Fibroblast of lung (primary cell): ENCODE data around the gene LCN6. TPM values are rescaled to one million over a fixed set of nuclear protein-coding genes. Genes with fewer than 3 reads are reported as not detected.

Source experiments
- DNase-seq, 2 donors: peaks; one replicate each; pipeline versions ENCODE4 v3.0.0 to v3.0.0-alpha.2; 2010; ENCODE audit warnings: low read depth in 2 of 2
- H2AFZ ChIP-seq: 2 replicates; pipeline ENCODE4 v1.5.1; 2012; ENCODE audit warnings: low read length, control low read depth, inconsistent platforms
- H3K27ac ChIP-seq: 2 replicates; pipeline ENCODE4 v1.5.1; 2011; ENCODE audit warnings: low read length, control low read depth; ENCODE audit not compliant: insufficient read depth
- H3K27me3 ChIP-seq: 2 replicates; pipeline ENCODE4 v1.5.1; 2011; ENCODE audit warnings: mild to moderate bottlenecking, low read length; ENCODE audit not compliant: control insufficient read depth, insufficient read depth
- H3K36me3 ChIP-seq: 2 replicates; pipeline ENCODE4 v1.5.1; 2011; ENCODE audit warnings: low read length; ENCODE audit not compliant: control insufficient read depth, insufficient read depth
- H3K4me1 ChIP-seq: 2 replicates; pipeline ENCODE4 v1.5.1; 2011; ENCODE audit warnings: low read length; ENCODE audit not compliant: control insufficient read depth, insufficient read depth; ENCODE audit errors: extremely low read depth
- H3K4me2 ChIP-seq: 2 replicates; pipeline ENCODE4 v1.5.1; 2011; ENCODE audit warnings: low read length, control low read depth; ENCODE audit not compliant: insufficient read depth; ENCODE audit errors: extremely low read depth
- H3K4me3 ChIP-seq, 4 experiments: fragments of 200-600 bp in 1 of 4; sonication (generic) in 1 of 4; replicated peaks in 1 of 4; 2 replicates each; pipeline ENCODE4 v1.5.1; 2011 to 2016; ENCODE audit warnings: low read length in 4 of 4, low read depth in 3 of 4, mild to moderate bottlenecking in 3 of 4, control low read depth in 2 of 4, inconsistent platforms in 1 of 4, mixed read lengths in 1 of 4; ENCODE audit not compliant: insufficient read depth in 1 of 4; ENCODE audit errors: control extremely low read depth in 1 of 4
- H3K79me2 ChIP-seq: 2 replicates; pipeline ENCODE4 v1.5.1; 2012; ENCODE audit warnings: mild to moderate bottlenecking, low read length, inconsistent platforms; ENCODE audit not compliant: control insufficient read depth, insufficient read depth
- H3K9ac ChIP-seq: 2 replicates; pipeline ENCODE4 v1.5.1; 2011; ENCODE audit warnings: mild to moderate bottlenecking, low read length, control low read depth; ENCODE audit not compliant: insufficient read depth
- H3K9me3 ChIP-seq: 2 replicates; pipeline ENCODE4 v1.5.1; 2012; ENCODE audit warnings: low read depth, low read length; ENCODE audit not compliant: control insufficient read depth, insufficient read depth
- H4K20me1 ChIP-seq: 2 replicates; pipeline ENCODE4 v1.5.1; 2011; ENCODE audit warnings: low read length; ENCODE audit not compliant: control insufficient read depth, insufficient read depth; ENCODE audit errors: extremely low read depth
- CTCF ChIP-seq, 2 donors: IDR thresholded peaks in 1 of 2; conservative IDR thresholded peaks in 1 of 2; 1 replicate in 1 of 2; 2 replicates in 1 of 2; pipeline ENCODE4 v1.5.1; 2011 to 2012; ENCODE audit warnings: low read length in 2 of 2, control low read depth in 1 of 2, inconsistent platforms in 1 of 2, low read depth in 1 of 2, mild to moderate bottlenecking in 1 of 2
- EZH2 ChIP-seq: IDR thresholded peaks from 2 replicates; pipeline ENCODE4 v1.5.1; 2012; ENCODE audit warnings: low read length, control low read depth, mild to moderate bottlenecking; ENCODE audit errors: missing control alignments
- polyA plus RNA-seq, 2 donors: library from polyadenylated mRNA; depleted of rRNA in 1 of 2; stranded (reverse) in 1 of 2; unstranded in 1 of 2; fragments of >200 nt; gene quantifications; 2 replicates each; pipeline ENCODE4 v1.2.1, GENCODE V29; 2011 to 2012; ENCODE audit warnings: missing spikeins in 1 of 2
- total RNA-seq: library from RNA; depleted of rRNA; stranded (reverse); fragments of >200 nt; gene quantifications from 2 replicates; pipeline ENCODE4 v1.2.1, GENCODE V29; 2014

LCN6 gene
- total and polyA plus RNA-seq, 2 donors (not counting 1 experiment from before 2014, with no cell fraction given) = not detected

GRCh38 chr9:136725612-136726011 lies 22.7 kb downstream of the LCN6 start:
- H2AFZ ChIP-seq = no peak overlapping the region
- no peaks in the 10 kb centered on the region for H4K20me1 ChIP-seq
- H3K9me3 ChIP-seq = no peaks in the 10 kb centered on the region
- peak overlapping the region; percentile 64 for H3K4me2 ChIP-seq
- H3K79me2 ChIP-seq = peaks cover 43% of the 10 kb centered on the region
- H3K4me3 ChIP-seq = peak overlapping the region in 2 of 4 experiments; percentile 18 to 75
- H3K27ac ChIP-seq = no peak overlapping the region
- H3K4me1 ChIP-seq = peaks cover 16% of the 10 kb centered on the region
- peaks cover 26% of the 10 kb centered on the region for H3K36me3 ChIP-seq
- DNase-seq = peak in 1 of 2 donors; percentile 57
- H3K27me3 ChIP-seq = no peaks in the 10 kb centered on the region
- no peak overlapping the region for H3K9ac ChIP-seq
- TF ChIP-seq CTCF (conservative IDR thresholded peaks at IDR 0.05 in 1 of 2, IDR thresholded peaks at IDR 0.05 in 1 of 2; ENCODE audit: low read depth in 1 of 2, low read length in 2 of 2) (no peak), EZH2 (no peak)

DNA sequence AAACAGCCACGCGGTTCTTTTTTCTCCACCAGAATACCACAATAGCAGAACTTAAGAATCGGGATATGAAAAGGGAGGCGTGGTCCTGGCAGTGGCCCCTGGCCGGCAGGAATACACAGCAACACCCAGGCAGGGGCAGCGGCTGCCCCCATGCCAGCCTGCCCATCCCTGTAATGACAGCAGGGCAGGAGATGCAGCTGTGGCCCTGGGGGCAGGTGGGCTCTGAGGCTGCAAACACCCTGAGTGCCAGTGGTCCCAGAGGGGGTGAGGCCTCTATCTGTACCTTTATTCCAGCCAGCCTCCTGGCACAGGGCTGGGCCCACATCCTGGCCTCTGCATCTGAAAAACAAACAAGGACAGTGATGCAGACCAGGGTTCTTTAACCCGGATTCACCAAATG lies 23.6 kb downstream of the LCN6 start:
- Histone ChIP-seq H2AFZ (no peak overlapping the region), H3K4me2 (no peak overlapping the region), H4K20me1 (no peaks in the 10 kb centered on the region), H3K9me3 (no peaks in the 10 kb centered on the region), H3K4me1 (peaks cover 16% of the 10 kb centered on the region), H3K27ac (no peak overlapping the region), H3K4me3 (no peak overlapping the region), H3K27me3 (no peaks in the 10 kb centered on the region), H3K79me2 (peaks cover 37% of the 10 kb centered on the region), H3K9ac (no peak overlapping the region), H3K36me3 (peaks cover 26% of the 10 kb centered on the region)
- DNase-seq = no peak
- no peak for TF ChIP-seq CTCF (conservative IDR thresholded peaks at IDR 0.05 in 1 of 2, IDR thresholded peaks at IDR 0.05 in 1 of 2; ENCODE audit: low read depth in 1 of 2, low read length in 2 of 2)
- no peak for TF ChIP-seq EZH2

DNA sequence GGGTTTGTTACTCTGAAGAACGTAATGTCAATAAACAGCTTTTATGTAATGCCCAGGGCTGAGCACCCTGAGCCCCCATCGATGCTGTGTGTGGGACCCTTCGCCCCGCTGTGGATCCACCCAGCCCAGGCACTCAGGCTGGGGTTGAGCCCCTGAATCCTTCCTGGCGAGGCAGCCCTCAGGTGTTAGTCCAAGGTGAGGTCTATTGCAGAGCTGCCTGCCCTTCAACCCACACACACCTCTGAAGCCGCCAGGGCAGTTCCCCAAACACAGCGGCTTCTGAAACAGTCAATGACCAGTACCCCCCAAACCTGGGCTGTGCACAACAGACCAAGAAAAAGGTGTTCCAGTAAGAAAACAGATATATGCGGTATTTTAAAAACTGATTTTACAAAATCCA lies 24.3 kb downstream of the LCN6 start:
- Histone ChIP-seq H3K36me3 (peaks cover 26% of the 10 kb centered on the region), H3K9me3 (no peaks in the 10 kb centered on the region), H4K20me1 (no peaks in the 10 kb centered on the region), H3K27ac (no peak overlapping the region), H3K4me2 (no peak overlapping the region), H3K79me2 (peaks cover 30% of the 10 kb centered on the region), H3K4me1 (peaks cover 16% of the 10 kb centered on the region), H2AFZ (no peak overlapping the region), H3K9ac (no peak overlapping the region), H3K4me3 (no peak overlapping the region), H3K27me3 (no peaks in the 10 kb centered on the region)
- DNase-seq = no peak
- TF ChIP-seq EZH2 = no peak
- TF ChIP-seq CTCF (conservative IDR thresholded peaks at IDR 0.05 in 1 of 2, IDR thresholded peaks at IDR 0.05 in 1 of 2; ENCODE audit: low read depth in 1 of 2, low read length in 2 of 2) = no peak
